Lower leg skin (tissue), 4 donors: ENCODE results near the gene LTB4R. TPM values are rescaled to one million over a fixed set of nuclear protein-coding genes. Genes with fewer than 3 reads are reported as not detected.

Experiments
- DNase-seq, 2 donors: peaks; one replicate each; pipeline ENCODE4 v3.0.0-alpha.2; 2019; ENCODE audit warnings: low spot score in 2 of 2
- H3K4me3 ChIP-seq: fragments of 200-600 bp; sonication (generic); 2 replicates; pipeline ENCODE4 v1.5.1; 2017; ENCODE audit warnings: mild to moderate bottlenecking, low read depth; ENCODE audit not compliant: poor library complexity, severe bottlenecking
- CTCF ChIP-seq, 3 donors: fragments of 450-650 bp; IDR thresholded peaks; one replicate each; pipeline ENCODE4 v1.5.1; 2016; ENCODE audit warnings: antibody characterized with exemption in 3 of 3, mild to moderate bottlenecking in 3 of 3, moderate library complexity in 2 of 3
- POLR2A ChIP-seq, 2 donors: fragments of 450-650 bp; IDR thresholded peaks; one replicate each; pipeline ENCODE4 v1.6.1; 2016 to 2017; ENCODE audit warnings: antibody characterized with exemption in 2 of 2, mild to moderate bottlenecking in 1 of 2, moderate library complexity in 1 of 2
- WGBS, 2 donors: methylation state at CpG; one replicate each; pipeline ENCODE4 v1.1.5; 2018; 5-methylcytosine and 5-hydroxymethylcytosine counted together
- intact Hi-C: fragments of 100-400 bp; cut with DNase I; formaldehyde crosslinking; loops from one replicate; pipeline ENCODE4 v1.15.0; 2023; ENCODE audit warnings: low total_unique reads
- total RNA-seq, 4 donors: library from RNA; depleted of rRNA; stranded (reverse); fragments of >200 nt; gene quantifications; one replicate each; pipeline ENCODE4 v1.1.0, GENCODE V29; 2016

LTB4R gene
- total RNA-seq, 4 donors from 2014 or later, result 58.9 to 118 (median 70.9) TPM

GRCh38 chr14:24274101-24274543, 37.2 kb upstream of the LTB4R start:
- DNase-seq, result no peak
- WGBS, 2 donors, result 43 to 55% methylated on average over 3 of the region's 3 CpGs
- no peak for TF ChIP-seq POLR2A (IDR thresholded peaks at IDR 0.05)
- TF ChIP-seq CTCF (IDR thresholded peaks at IDR 0.05), result no peak
- intact Hi-C loops, result no loop called here
- no peak overlapping the region for H3K4me3 ChIP-seq

- TF ChIP-seq POLR2A (IDR thresholded peaks at IDR 0.05) (no peak), CTCF (IDR thresholded peaks at IDR 0.05) (no peak)
- 85 to 91% methylated on average over 6 of the region's 6 CpGs for WGBS, 2 donors
- intact Hi-C loops, result no loop called here
- DNase-seq, result no peak
- H3K4me3 ChIP-seq, result no peak overlapping the region
Observed at GRCh38 chr14:24277071-24277470, 34.2 kb upstream of the LTB4R start.

DNA sequence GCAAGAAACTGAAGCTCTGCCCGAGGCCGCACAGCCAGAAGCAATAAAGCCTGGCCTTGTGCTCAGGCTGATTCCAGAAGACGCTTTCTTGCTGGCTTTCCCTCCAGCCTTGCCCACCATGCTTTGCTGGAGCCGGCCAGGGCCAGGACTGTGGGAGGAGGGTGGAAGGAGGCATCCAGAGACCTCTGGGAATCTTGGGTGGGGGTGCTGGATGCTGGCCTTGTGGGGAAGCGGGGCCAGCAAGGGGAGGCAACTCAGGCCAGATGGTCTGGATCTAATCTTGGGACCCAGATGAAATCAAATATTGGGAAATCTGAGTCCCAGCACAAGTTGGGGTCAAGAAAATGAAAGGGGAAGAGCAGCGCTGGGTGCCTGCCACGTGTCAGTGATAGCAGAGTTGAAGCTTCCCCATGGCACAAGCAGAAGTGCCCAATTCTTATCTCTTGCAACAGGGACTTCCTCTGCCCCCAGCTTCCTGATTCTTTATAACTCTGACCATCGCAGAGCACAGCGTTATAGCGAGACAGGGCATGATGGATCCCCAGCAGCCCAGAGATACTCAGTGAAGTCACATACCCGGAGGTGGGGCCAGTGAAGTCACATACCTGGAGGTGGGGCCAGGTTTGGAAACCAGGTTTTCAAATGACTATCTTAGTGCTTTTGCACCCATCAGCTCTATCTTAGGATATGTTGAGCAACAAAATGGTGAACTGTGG, 33.5 kb upstream of the LTB4R start:
- TF ChIP-seq CTCF (IDR thresholded peaks at IDR 0.05), result no peak
- TF ChIP-seq POLR2A (IDR thresholded peaks at IDR 0.05), result no peak
- WGBS, 2 donors, result 66 to 82% methylated on average over 11 of the region's 11 CpGs
- intact Hi-C loops, result no loop called here
- no peak overlapping the region for H3K4me3 ChIP-seq
- peak in 1 of 2 donors; percentile 79 for DNase-seq

DNA sequence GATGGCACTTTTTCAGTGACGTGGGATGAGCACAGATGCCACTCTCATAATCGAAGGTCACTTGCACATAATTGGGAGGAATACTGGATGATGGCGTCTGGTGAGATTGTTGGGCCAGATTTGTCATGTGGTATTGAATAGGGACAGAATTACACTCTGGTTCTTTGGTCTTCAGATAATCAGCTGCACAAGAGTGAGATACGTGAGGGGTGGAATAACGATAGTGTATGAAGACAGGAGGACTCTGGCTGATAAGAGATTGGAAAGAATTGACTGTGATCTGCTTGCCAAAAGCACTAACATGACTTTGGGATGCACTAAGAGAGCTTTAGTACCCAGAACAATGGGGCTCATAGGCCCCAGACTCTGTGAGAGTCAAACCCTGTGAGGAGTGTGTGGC, 32.9 kb upstream of the LTB4R start:
- no peak for TF ChIP-seq POLR2A (IDR thresholded peaks at IDR 0.05)
- TF ChIP-seq CTCF (IDR thresholded peaks at IDR 0.05), result no peak
- 91 to 93% methylated on average over 5 of the region's 5 CpGs for WGBS, 2 donors
- no peak for DNase-seq
- intact Hi-C loops, result no loop called here
- H3K4me3 ChIP-seq, result no peak overlapping the region

GRCh38 chr14:24279301-24280186, 31.8 kb upstream of the LTB4R start:
- 56 to 61% methylated on average over 11 of the region's 11 CpGs for WGBS, 2 donors

DNA sequence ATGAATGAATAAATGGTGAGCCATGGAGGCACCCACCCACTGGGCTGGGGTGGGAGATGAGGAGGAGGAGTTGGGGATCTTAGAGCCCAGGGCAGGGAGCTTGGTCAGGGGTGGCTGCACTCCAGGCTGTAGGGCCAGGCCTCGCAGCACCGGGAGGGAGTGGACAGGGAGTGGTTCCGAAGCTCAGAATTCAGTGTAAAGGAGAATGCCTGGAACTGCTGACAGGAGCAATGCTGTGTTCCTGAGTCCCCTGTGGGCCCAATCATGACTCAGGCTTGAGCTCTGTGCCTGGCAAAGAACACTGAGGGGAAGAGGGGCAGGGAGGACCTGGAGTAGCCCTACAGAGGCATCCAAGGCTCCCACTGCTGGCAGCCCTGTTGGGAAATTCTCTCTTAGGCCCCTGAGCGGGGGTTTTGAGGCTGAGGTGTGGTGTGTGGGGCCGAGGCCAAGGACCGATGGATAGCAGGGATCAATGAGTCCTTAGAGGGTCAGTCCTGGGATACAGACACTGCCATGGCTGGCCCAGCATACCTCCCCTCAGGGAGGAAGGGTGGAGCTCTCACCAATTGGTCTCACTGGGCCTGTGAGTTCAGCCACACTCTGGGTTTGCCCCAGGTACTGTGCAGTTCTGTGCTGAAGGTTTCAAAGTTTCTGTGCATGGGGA, 30.4 kb upstream of the LTB4R start:
- WGBS, 2 donors, result 63 to 73% methylated on average over 6 of the region's 6 CpGs
- DNase-seq, result no peak
- intact Hi-C loops, result no loop called here
- TF ChIP-seq POLR2A (IDR thresholded peaks at IDR 0.05) (no peak), CTCF (IDR thresholded peaks at IDR 0.05) (no peak)
- H3K4me3 ChIP-seq, result no peak overlapping the region

More at GRCh38 chr14:24279301-24280186, 31.8 kb upstream of the LTB4R start:
- H3K4me3 ChIP-seq, result no peak overlapping the region
- DNase-seq, result no peak
- intact Hi-C loops, result no loop called here
- no peak for TF ChIP-seq POLR2A (IDR thresholded peaks at IDR 0.05)
